ENCODE data around the gene S100B. TPM values are rescaled to one million over a fixed set of nuclear protein-coding genes. Genes with fewer than 3 reads are reported as not detected.

S100B gene
- total RNA-seq, 5 donors from 2014 or later (not counting 1 experiment from before 2014, with no cell fraction given), result 0.49 to 11.4 (median 8.9) TPM

DNA sequence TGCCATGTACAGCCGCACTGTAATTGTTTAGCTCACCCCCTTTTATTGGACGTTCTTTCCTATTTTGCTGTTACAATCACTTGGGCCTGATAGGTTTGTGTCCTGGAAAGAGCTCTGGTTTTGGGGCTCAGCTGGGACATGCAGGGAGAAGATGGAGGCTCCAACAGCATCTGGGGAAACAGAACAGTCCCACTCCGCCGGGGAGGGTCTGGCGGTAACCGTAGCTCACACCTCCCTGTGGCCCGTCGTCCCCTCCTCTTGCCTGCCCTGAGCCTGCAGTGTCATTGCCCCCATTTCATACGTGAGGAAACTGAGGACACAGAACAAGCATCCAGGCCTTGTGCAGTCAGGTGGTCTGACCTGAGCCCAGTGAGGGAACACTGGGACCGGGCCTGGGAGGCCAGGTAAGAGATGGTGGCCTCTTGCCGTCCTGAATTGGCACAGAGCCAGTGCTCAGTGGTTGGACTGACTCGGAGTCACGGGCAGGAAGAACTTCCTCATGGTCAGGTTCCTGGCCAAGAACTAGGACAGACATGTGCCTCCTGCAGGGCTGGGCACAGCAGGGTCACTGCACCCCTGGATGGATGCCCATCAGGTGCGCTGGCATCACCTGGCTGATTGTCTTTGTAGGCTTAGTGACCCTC is 41.8 kb downstream of the S100B start:
- peaks cover 66% of the 10 kb centered on the region for H3K36me3 Mint-ChIP-seq
- POLR2A ChIA-PET, result interaction anchor here (0.5 to 1.4 kb wide), 2 partner anchors 9 to 73 kb away, joined by 3 to 4 read pairs; no protein-coding TSS in a partner anchor
- peaks cover 71 to 85% (median 78%) of the 10 kb centered on the region in 3 donors for H3K4me1 Mint-ChIP-seq
- H3K27me3 Mint-ChIP-seq, result no peaks in the 10 kb centered on the region
- H3K4me3 ChIP-seq (ENCODE audit: control insufficient read depth in 1 of 2, extremely low read depth in 1 of 2, low read length in 1 of 2), result no peak overlapping the region
- CTCF ChIA-PET, result no interaction called here
- no peak for DNase-seq
- H3K36me3 ChIP-seq (ENCODE audit: control insufficient read depth in 2 of 2, extremely low read depth in 1 of 2, insufficient read depth in 1 of 2, low read length in 1 of 2), result peaks cover 27 to 76% of the 10 kb centered on the region in 2 donors
- H3K9me3 ChIP-seq, result no peaks in the 10 kb centered on the region
- H3K4me1 ChIP-seq (ENCODE audit: control insufficient read depth in 1 of 2, extremely low read depth in 1 of 2, insufficient read depth in 2 of 2, low read length in 2 of 2), result peaks cover 42 to 70% of the 10 kb centered on the region in 2 experiments
- 93% methylated on average over 12 of the region's 14 CpGs for WGBS (ENCODE audit: insufficient coverage)
- H3K27me3 ChIP-seq (replicated peaks in 1 of 2; ENCODE audit: control insufficient read depth in 2 of 2, extremely low read depth in 1 of 2, insufficient read depth in 2 of 2, low read length in 1 of 2), result no peaks in the 10 kb centered on the region
- H3K4me3 Mint-ChIP-seq, result peak overlapping the region in 1 of 3 donors; percentile 80
- no peaks in the 10 kb centered on the region for H3K9me3 Mint-ChIP-seq
- no peak for ATAC-seq (replicated peaks in 1 of 4)
- peak overlapping the region in 1 of 2 donors; percentile 100 for H3K27ac Mint-ChIP-seq
- H3K27ac ChIP-seq (ENCODE audit: low read length), result no peak overlapping the region

DNA sequence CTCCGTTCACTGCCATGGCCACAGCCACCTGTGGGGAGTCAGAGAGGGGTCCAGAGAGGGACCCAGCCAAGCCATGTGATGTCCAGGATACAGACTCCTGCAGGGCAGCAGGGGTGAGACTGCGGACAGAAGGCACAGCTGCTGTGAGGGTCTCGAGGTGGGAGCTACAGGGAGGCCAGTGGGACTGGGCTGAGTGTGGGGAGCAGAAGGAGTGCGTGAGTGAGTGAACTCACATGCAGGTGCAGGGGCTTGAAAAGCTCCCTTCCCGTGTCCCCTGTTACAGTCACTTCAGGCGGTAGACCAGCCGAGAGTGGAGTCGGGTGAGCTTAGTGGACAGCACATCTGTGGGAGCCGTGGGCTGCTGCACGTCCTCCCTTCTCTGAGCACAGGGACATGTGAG is 42.4 kb downstream of the S100B start:
- peaks cover 62% of the 10 kb centered on the region for H3K36me3 Mint-ChIP-seq
- H3K9me3 ChIP-seq, result no peaks in the 10 kb centered on the region
- peak overlapping the region; percentile 98 to 100 for H3K27ac Mint-ChIP-seq
- peak overlapping the region in 1 of 2 donors; percentile 27 for H3K4me3 ChIP-seq (ENCODE audit: control insufficient read depth in 1 of 2, extremely low read depth in 1 of 2, low read length in 1 of 2)
- ATAC-seq (replicated peaks in 1 of 4), result no peak
- CTCF ChIA-PET, result no interaction called here
- peaks cover 48 to 76% of the 10 kb centered on the region in 2 experiments for H3K4me1 ChIP-seq (ENCODE audit: control insufficient read depth in 1 of 2, extremely low read depth in 1 of 2, insufficient read depth in 2 of 2, low read length in 2 of 2)
- POLR2A ChIA-PET, result interaction anchor here in 1 of 2 donors (0.5 kb wide), 1 partner anchor 73 kb away, joined by 3 read pairs; no protein-coding TSS in a partner anchor
- 76% methylated on average over 8 of the region's 10 CpGs for WGBS (ENCODE audit: insufficient coverage)
- peak overlapping the region in 1 of 3 donors; percentile 80 for H3K4me3 Mint-ChIP-seq
- no peak for DNase-seq
- peaks cover 69 to 82% (median 75%) of the 10 kb centered on the region in 3 donors for H3K4me1 Mint-ChIP-seq
- H3K36me3 ChIP-seq (ENCODE audit: control insufficient read depth in 2 of 2, extremely low read depth in 1 of 2, insufficient read depth in 1 of 2, low read length in 1 of 2), result peaks cover 27 to 76% of the 10 kb centered on the region in 2 donors
- no peaks in the 10 kb centered on the region for H3K27me3 Mint-ChIP-seq
- H3K27me3 ChIP-seq (replicated peaks in 1 of 2; ENCODE audit: control insufficient read depth in 2 of 2, extremely low read depth in 1 of 2, insufficient read depth in 2 of 2, low read length in 1 of 2), result no peaks in the 10 kb centered on the region
- H3K9me3 Mint-ChIP-seq, result no peaks in the 10 kb centered on the region
- no peak overlapping the region for H3K27ac ChIP-seq (ENCODE audit: low read length)

DNA sequence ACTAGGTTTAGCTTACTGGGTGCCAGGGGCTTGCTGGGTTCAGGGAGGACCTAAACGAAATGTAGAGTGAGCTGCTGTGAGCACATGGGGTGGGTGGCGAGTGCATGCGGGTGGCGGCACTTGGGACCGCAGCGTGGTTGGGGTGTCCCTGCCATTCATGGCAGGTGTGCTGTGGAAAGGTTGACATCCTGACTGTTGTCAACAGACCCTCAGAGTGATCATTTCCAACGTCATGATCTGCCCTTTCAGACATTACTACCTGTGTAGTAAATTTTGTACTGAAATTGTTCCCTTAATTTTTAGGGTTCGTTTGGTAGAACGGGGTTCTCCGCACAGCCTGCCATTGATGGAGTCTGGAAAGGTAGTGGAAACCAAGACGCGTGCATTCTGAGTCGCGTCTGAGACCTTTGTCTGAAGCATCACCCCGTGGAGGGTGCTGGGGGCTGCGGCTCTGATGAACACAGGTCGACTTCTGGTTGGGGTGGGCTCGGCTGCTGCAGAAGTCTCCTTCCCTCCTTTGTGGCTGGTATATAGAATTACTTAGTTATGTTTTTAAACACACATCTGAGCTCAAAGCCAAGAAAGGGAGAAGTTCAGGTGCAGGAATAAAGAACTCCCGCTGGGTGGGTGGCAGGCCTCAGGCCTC is 43.3 kb downstream of the S100B start:
- Histone ChIP-seq H3K36me3 (ENCODE audit: control insufficient read depth in 2 of 2, extremely low read depth in 1 of 2, insufficient read depth in 1 of 2, low read length in 1 of 2) (peaks cover 21 to 76% of the 10 kb centered on the region in 2 donors), H3K4me3 (ENCODE audit: control insufficient read depth in 1 of 2, extremely low read depth in 1 of 2, low read length in 1 of 2) (peak overlapping the region in 1 of 2 donors; percentile 49), H3K27me3 (replicated peaks in 1 of 2; ENCODE audit: control insufficient read depth in 2 of 2, extremely low read depth in 1 of 2, insufficient read depth in 2 of 2, low read length in 1 of 2) (no peaks in the 10 kb centered on the region), H3K27ac (ENCODE audit: low read length) (peak overlapping the region; percentile 85), H3K9me3 (no peaks in the 10 kb centered on the region), H3K4me1 (ENCODE audit: control insufficient read depth in 1 of 2, extremely low read depth in 1 of 2, insufficient read depth in 2 of 2, low read length in 2 of 2) (peaks cover 49 to 76% of the 10 kb centered on the region in 2 experiments)
- ChIA-PET POLR2A (interaction anchor here (0.6 to 3.4 kb wide), 4 partner anchors 9 to 75 kb away, joined by 3 to 11 read pairs (median 3); partner anchors contain the start of gene PRMT2 (in 1 of the 2)), CTCF (interaction anchor here in 1 of 2 donors (1.0 kb wide), 1 partner anchor 9 kb away, joined by 3 read pairs; no protein-coding TSS in a partner anchor)
- Mint-ChIP-seq H3K27me3 (no peaks in the 10 kb centered on the region), H3K36me3 (peaks cover 62% of the 10 kb centered on the region), H3K4me3 (peak overlapping the region in 2 of 3 donors; percentile 73 to 80), H3K27ac (peak overlapping the region; percentile 98 to 100), H3K9me3 (no peaks in the 10 kb centered on the region), H3K4me1 (peaks cover 70 to 83% (median 74%) of the 10 kb centered on the region in 3 donors)
- ATAC-seq (replicated peaks in 1 of 4) (peak in 1 of 4 experiments; percentile 9), DNase-seq (peak in 8 of 35 experiments; percentile 15 to 57 (median 22))
- 90% methylated on average over 13 of the region's 19 CpGs for WGBS (ENCODE audit: insufficient coverage)

GRCh38 chr21:46560568-46561444 is 44.1 kb downstream of the S100B start:
- peaks cover 14 to 73% of the 10 kb centered on the region in 2 donors for H3K36me3 ChIP-seq (ENCODE audit: control insufficient read depth in 2 of 2, extremely low read depth in 1 of 2, insufficient read depth in 1 of 2, low read length in 1 of 2)

DNA sequence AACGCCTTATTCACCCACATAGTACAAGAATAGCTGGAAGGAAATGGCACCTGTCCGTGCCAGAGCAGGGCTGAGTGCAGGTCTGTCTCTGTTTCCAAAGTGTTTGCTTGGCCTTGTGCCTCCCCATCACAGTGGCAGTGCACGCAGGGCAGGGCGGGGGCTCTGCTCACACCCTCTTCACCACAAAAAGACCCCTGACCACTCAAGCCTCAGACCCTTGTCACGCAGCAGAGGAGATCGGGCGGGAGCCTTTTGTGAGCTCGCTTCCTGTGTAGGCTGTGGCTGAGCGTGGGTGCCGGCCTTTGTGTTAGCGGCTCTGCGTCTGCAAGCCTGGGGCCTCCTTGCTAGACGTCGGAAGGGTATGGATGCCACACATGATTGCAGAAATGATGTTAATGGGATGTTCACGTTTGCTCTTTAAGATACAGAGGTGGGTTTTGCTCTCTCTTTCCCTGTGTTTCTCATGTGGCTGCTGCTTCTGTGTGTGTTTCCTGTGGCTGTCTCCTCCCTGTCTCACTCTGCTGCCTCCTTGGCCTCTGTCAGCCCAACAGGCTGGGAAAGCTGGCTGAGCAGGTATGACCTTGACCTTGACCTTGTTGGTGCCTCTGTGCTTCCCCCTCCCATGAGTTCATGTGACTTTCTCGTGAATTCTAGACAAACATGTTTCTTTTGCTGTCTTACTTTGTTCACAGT is 45.4 kb downstream of the S100B start:
- peaks cover 74 to 85% (median 76%) of the 10 kb centered on the region in 3 donors for H3K4me1 Mint-ChIP-seq
- peaks cover 53 to 87% of the 10 kb centered on the region in 2 experiments for H3K4me1 ChIP-seq (ENCODE audit: control insufficient read depth in 1 of 2, extremely low read depth in 1 of 2, insufficient read depth in 2 of 2, low read length in 2 of 2)
- 0% methylated on average over 15 of the region's 16 CpGs for WGBS (ENCODE audit: insufficient coverage)
- ATAC-seq (replicated peaks in 1 of 4), result peak; percentile 78 to 84 (median 80)
- H3K27me3 Mint-ChIP-seq, result no peaks in the 10 kb centered on the region
- DNase-seq, result peak; percentile 37 to 79 (median 61)
- peak overlapping the region; percentile 85 for H3K27ac ChIP-seq (ENCODE audit: low read length)
- H3K4me3 Mint-ChIP-seq, result peak overlapping the region; percentile 73 to 80 (median 73)
- peaks cover 54% of the 10 kb centered on the region for H3K36me3 Mint-ChIP-seq
- CTCF ChIA-PET, result interaction anchor here in 1 of 2 donors (0.5 to 1.5 kb wide), 6 partner anchors 8 to 586 kb away, joined by 3 to 10 read pairs (median 4); partner anchors contain the start of gene PRMT2
- no peaks in the 10 kb centered on the region for H3K9me3 ChIP-seq
- H3K4me3 ChIP-seq (ENCODE audit: control insufficient read depth in 1 of 2, extremely low read depth in 1 of 2, low read length in 1 of 2), result peak overlapping the region; percentile 28 to 46
- peaks cover 11 to 73% of the 10 kb centered on the region in 2 donors for H3K36me3 ChIP-seq (ENCODE audit: control insufficient read depth in 2 of 2, extremely low read depth in 1 of 2, insufficient read depth in 1 of 2, low read length in 1 of 2)
- H3K27ac Mint-ChIP-seq, result peak overlapping the region; percentile 98 to 100
- POLR2A ChIA-PET, result interaction anchor here (0.6 to 3.4 kb wide), 6 partner anchors 9 to 77 kb away, joined by 3 to 15 read pairs (median 5); partner anchors contain the start of gene PRMT2 (in 2 of the 2)
- H3K27me3 ChIP-seq (replicated peaks in 1 of 2; ENCODE audit: control insufficient read depth in 2 of 2, extremely low read depth in 1 of 2, insufficient read depth in 2 of 2, low read length in 1 of 2), result no peaks in the 10 kb centered on the region
- H3K9me3 Mint-ChIP-seq, result no peaks in the 10 kb centered on the region

More at GRCh38 chr21:46560568-46561444, 44.1 kb downstream of the S100B start:
- H3K4me1 Mint-ChIP-seq, result peaks cover 70 to 82% (median 76%) of the 10 kb centered on the region in 3 donors
- CTCF ChIA-PET, result interaction anchor here in 1 of 2 donors (0.8 to 1.2 kb wide), 3 partner anchors 9 to 78 kb away, joined by 3 to 6 read pairs (median 3); no protein-coding TSS in a partner anchor
- no peaks in the 10 kb centered on the region for H3K27me3 ChIP-seq (replicated peaks in 1 of 2; ENCODE audit: control insufficient read depth in 2 of 2, extremely low read depth in 1 of 2, insufficient read depth in 2 of 2, low read length in 1 of 2)
- POLR2A ChIA-PET, result interaction anchor here (0.6 to 3.4 kb wide), 4 partner anchors 8 to 76 kb away, joined by 3 to 11 read pairs (median 3); partner anchors contain the start of gene PRMT2 (in 1 of the 2)
- no peaks in the 10 kb centered on the region for H3K9me3 ChIP-seq
- H3K4me1 ChIP-seq (ENCODE audit: control insufficient read depth in 1 of 2, extremely low read depth in 1 of 2, insufficient read depth in 2 of 2, low read length in 2 of 2), result peaks cover 48 to 74% of the 10 kb centered on the region in 2 experiments
- peak in 1 of 4 experiments; percentile 8 for ATAC-seq (replicated peaks in 1 of 4)
- H3K9me3 Mint-ChIP-seq, result no peaks in the 10 kb centered on the region
- peaks cover 60% of the 10 kb centered on the region for H3K36me3 Mint-ChIP-seq
- peak overlapping the region; percentile 98 to 100 for H3K27ac Mint-ChIP-seq
- H3K4me3 Mint-ChIP-seq, result peak overlapping the region; percentile 73 to 80 (median 73)
- H3K27me3 Mint-ChIP-seq, result no peaks in the 10 kb centered on the region
- H3K4me3 ChIP-seq (ENCODE audit: control insufficient read depth in 1 of 2, extremely low read depth in 1 of 2, low read length in 1 of 2), result peak overlapping the region in 1 of 2 donors; percentile 49
- DNase-seq, result peak in 1 of 35 experiments; percentile 29
- WGBS (ENCODE audit: insufficient coverage), result 73% methylated on average over 14 of the region's 19 CpGs
- peak overlapping the region; percentile 85 for H3K27ac ChIP-seq (ENCODE audit: low read length)
